GM19043 (cell line): ENCODE measurements around the gene SPATC1L.
"Not testable (repeated sequence)": the region's sequence is repeated elsewhere in the genome, so short reads cannot be mapped to it uniquely, and the experiment has no call there.

Experiments
- ATAC-seq: cut with Tn5 transposase; IDR thresholded peaks from one replicate; pipeline ENCODE4 v1.9.1; 2021; ENCODE audit warnings: low read depth; ENCODE audit not compliant: unreplicated experiment

SPATC1L gene

DNA sequence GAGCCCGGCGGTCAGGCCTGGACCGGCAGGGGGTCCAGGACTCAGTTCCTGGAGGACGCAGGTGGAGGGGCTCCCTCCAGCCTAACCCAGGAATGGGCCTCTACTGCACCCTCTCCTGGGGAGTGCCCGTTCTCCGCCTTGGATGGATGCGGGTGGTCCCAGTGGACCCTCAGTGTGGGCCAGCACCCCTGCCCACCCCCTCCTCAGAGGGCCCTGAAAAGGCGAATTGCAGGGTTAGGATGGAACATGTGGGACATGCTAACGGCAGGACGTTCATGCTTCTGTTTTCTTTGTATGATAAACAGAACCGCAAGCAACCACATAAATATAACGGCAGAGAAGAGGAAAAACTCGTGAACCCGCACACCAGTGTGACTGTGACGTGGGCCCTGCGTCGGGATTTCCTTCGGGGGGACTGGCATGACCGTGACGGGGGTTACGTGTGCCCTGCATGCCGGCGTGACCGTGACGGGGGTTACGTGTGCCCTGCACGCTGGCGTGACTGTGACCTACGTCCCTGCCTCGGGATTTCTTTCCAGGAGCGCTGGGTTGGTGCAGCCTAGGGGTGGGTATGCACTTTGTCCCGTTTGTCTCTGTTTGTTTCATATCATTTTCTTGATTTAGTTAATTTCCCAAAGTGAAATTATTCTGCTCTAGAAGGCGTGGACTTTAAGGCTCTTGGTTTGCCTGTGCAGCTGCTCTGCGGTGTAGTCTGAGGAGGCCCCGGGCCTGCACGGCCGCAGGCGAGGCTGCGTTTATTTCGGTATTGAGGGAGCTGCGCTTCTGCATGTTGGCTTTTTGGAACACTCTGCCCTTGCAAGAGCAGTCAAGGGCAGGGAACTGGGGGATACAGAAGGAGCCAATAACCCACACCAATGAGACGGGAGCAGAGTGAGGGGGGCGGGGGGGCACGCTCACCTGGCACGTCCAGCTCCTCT, 32.0 kb downstream of the SPATC1L start:
- ATAC-seq: no peak

DNA sequence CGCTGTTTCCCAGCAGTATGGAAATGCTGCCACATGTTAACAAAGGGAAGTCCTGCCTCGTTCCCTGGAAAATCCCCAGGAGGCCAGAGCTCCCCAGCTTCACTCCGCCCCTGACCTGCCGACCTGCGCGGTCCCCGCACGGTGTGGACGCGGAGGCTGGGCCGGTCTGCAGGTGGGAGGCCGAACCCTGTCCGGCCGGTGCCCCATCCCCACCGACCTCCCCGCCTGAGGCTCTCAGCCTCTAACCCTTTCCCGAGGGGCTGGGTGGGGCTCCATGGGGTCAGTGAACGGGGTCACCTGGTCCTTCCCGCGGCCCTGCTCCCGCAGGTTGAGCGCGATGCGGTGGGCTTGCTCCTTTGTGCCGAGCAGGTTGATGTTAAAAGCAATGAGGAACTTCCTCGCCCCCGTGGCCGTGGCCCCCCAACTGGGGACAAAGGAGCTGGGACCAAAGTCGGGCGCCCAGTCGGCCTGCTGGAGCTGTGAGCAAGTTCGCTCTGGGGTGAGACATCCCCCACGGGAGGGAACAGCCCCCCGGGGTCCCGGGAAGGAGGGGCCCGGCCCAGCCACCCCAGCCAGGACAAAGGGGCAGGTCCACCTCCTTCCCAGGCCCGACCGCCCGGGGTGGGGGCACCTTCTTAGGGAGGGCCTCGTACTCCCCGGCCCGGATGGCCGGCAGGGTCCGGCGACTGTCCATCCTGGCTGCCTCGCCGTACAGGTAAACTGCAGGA, 32.8 kb downstream of the SPATC1L start:
- ATAC-seq: no peak

DNA sequence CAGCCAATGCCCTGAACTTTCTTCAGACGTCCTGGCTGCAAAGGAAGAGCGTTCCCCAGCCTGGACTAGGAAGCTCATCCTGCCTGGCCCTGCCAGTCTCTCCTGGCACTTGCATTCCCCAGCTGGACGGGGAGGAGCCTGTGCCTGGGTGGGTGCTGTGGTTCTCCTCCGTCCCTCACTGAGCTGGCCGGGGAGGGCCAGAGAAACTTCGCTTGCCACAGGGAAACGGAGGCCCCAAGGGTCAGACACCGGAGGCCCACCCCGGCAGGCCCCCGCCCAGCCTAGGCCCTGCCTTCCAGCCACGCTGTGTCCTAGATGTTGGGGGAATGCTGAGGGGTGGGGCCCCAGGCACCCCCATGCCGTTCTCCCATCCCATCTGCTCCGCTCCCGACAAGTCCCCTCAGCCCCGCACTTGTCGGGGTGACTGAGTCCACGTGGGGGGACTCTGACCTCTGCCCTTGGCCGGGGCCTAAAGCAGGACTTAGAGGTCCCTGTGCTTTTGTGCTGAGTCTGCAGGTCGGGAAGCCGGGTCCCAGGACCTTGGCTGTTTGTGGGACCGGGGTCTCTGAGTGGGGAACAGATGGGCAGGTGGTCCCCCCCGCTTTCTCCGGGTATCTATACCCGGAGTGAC, 33.7 kb downstream of the SPATC1L start:
- ATAC-seq: no peak

DNA sequence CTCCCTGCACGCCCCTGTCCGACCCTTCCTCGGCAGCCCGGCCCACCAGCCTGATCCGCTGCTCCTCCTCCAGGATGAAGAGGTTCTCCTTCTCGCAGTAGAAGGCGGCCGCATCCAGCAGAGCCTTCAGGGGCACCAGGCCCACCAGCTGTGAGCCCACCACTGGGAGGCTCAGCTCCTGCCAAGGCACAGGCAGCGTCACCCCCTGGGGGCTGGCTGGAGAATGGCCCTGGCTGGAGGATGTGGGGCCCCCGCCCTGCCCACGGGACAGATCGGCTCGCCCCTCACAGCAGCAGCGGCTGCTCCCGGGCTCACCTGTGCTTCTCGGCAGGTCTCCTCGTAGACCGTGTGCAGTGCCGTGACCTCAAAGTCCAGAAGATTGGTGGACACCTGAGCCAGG, 34.2 kb downstream of the SPATC1L start:
- no peak for ATAC-seq

DNA sequence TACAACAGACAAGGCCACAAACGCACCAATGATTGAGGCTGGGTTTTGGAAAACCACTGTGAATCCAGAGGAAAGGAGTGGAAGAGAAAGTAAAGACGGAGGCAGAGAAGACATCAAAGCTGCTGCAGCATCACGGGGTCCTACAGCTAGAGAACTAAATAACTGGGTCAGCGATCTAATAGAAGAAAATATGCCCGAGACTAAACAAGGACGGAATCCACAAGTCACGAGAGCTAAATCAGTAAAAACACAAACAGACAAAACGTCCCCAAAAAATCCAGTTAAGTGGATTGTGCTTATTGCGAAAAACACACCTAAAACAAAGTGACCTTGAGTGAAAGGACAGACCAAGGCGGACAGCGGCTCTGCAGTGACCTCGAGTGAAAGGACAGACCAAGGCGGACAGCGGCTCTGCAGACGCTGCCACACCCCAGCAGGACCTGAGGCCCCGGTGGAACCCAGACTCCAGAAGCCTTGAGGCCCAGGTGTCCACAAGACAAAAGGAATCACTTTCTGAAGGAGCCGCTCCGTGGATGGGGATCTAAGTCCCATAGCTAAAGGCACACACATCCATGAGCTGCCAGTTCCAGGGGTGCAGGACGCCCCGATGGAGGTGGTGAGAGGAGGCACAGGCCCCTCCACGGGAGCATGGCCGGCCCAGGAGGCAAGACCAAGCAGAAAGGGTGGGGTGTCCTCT, 34.9 kb downstream of the SPATC1L start:
- ATAC-seq: no peak

DNA sequence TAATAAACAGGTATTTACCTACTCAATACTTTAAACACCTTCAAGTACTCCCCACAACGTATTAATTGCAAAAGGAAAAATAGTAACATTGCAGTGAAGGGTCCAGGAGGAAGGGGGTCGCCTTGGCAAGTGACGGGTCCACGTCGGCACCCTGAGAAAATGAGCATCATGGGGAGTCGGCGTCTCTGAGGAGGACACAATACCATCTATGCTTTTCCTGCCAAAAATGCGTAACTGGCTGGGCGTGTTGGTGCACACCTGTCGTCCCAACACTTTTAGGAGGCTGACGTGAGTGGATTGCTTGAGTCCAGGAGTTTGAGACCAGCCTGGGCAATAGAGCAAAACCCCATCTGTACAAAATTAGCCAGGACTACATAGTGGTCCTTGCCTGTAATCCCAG, 36.2 kb downstream of the SPATC1L start:
- ATAC-seq: no peak

DNA sequence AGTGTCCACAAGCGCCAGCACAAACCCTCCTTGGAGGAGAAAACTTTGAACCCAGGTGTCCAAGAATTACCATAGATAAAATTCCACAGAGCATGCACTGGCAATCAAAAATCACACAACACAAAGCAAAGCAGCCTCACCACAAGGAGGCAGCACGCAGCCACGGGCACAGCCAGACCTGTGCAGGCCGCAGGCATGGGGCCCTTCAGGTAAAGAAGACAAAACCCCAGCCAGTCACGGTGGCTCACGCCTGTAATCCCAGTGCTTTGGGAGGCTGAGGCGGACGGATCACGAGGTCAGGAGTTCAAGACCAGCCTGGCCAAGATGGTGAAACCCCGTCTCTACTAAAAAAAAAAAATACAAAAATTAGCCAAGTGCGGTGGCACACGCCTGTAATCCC, 36.8 kb downstream of the SPATC1L start:
- ATAC-seq: not testable (repeated sequence)

DNA sequence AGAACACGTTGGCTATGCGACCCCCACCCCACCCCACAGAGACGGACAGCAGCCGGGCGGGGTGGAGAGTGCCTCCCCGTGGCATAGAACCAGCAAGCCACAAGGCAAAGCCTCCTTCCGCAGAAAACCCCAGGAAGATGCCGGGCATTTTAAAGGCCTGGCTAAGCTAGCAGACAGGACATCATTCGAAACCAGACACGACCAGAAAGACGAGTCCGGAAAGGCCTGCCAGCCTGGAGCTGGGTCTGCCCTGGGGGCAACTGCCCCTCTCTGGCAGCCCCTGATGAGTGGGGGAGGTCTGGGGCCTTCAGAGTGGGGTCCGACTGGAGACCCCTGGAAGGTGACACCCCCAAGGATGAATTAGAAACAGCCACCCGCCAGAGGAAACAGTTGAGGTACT, 37.4 kb downstream of the SPATC1L start:
- ATAC-seq: no peak

DNA sequence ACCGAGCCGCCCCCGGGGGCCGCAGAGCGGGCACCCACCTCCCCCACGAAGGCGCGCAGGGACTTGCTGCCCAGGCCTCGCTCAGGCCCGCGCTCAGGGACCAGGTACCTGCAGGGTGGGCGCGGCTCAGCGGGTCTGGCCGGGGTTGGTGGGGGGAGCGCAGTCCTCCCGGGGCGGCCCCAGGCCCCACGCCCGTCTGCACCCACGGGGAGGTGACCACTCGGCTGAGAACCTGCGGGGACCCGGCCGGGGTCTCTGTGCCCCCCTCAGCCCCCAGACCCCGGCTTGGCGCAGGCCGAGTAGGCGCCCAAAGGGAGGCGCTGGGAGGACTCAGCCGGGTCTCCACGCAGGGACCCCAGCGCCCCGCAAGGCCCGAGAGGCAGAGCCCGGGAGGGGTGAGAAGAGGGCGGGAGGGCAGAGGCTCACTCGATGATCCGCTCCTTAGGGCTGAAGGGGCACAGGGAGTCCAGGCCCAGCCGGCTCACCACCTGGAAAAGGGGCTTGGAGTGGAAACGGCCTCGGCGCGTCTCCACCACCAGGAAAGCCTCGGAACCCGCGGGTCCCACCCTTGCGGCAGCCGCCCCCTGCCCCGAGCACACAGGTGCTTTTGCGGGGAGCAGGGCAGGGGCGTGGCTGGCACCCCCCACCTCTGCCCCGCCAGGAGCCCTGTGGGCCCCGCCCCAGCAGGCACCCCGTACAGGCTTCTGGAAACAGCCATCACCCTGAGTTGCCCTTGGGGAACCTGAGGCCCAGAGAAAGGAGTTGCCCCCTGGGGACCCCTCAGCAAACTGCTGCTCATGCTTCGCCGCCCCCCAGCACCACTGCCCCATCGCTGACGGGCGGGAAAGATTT, 38.2 kb downstream of the SPATC1L start:
- no peak for ATAC-seq

DNA sequence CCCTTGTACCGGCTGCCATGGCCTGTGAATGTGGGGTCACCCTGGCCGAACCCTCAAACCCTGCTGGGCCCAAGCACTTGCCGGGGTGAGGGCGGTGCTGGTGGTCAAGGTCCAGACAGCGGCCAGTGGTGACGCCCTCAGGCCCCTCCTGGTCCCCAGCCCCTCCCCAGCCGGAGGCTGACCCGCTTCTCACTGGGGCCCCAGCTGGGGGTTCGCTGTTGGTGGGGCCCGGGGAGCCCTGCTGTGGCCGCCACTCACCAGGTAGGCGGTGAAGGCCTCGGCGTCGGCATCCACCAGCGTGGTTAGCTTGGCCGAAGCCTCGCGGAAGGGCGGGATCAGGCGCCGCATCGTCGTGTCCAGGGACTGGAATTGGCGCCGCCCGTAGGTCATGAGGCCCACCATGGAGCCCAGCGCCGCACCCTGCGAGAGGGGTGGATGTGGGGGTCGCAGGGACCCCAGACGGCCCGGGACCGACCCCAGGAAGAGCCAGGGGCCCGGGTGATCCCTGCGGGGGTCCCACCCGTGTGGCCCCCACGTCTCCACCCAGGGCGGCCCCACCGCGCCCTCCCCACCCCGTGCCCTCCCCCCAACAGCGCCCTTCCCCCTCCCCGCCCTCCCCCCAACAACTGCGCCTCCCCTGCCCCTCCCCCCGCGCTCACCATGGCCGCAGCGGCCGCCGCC, 39.0 kb downstream of the SPATC1L start:
- no peak for ATAC-seq

DNA sequence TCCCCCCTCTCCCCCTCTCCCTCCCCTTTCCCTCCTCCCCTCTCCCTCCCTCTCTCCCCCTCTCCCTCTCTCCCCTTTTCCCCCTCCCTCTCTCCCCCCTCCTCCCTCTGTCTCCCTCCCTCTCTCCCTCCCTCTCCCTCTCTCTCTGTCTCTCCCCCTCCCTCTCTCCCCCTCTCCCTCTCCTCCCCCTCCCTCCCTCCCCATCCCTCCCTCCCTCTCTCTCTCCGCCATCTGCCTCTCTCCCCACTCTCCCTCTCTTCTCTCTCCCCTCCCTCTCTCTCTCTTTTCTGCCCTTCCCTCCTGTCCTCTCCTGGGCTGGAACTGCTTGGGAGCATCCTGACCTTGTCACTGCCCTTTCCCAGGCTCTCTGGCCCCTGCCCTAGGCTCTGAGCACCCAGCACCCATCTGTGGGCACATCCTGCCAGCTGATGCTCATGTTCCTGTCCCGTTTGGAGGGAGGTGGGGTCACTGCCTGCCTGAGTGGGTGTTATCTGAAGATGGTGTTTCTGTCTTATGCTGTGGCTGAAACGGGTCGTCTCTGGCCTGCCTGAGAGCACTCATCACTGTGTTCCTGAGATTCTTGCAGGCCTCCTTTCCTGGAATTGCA, 39.7 kb downstream of the SPATC1L start:
- ATAC-seq: no peak

DNA sequence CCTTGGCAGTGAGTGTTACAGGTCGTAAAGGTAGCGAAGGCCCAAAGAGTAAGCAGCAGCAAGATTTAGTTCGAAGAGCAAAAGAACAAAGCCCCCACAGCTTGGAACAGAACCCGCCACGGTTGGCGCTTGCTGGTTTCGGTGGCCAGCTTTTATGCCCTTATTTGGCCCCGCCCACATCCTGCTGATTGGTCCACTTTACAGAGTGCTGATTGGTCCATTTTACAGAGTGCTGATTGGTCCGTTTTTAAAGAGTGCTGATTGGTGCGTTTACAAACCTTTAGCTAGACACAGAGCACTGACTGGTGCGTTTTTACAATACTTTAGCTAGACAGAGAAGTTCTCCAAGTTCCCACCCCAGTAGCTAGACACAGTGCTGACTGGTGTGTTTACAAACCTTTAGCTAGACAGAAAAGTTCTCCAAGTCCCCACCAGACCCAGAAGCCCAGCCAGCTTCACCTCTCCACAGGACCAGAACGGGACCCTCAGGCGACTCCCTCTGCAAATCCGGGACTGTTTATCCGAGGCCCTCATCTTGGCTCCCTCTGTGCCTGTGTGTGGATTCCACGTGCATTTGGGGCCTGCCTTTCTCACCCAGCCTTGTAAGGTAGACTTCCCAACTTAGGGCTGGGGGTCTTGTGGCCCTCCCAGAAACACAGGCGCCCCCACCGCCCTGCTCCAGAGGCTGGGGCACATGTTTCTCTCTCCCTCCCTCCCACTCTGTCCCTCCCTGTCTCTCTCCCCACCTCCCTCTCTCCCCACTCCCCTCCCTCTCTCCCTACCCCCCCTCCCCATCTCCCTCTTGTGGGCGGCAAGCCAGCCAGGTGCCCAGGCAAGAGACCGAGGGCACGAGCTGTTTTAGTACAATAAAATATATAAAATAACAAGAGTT, 41.4 kb downstream of the SPATC1L start:
- ATAC-seq: no peak

DNA sequence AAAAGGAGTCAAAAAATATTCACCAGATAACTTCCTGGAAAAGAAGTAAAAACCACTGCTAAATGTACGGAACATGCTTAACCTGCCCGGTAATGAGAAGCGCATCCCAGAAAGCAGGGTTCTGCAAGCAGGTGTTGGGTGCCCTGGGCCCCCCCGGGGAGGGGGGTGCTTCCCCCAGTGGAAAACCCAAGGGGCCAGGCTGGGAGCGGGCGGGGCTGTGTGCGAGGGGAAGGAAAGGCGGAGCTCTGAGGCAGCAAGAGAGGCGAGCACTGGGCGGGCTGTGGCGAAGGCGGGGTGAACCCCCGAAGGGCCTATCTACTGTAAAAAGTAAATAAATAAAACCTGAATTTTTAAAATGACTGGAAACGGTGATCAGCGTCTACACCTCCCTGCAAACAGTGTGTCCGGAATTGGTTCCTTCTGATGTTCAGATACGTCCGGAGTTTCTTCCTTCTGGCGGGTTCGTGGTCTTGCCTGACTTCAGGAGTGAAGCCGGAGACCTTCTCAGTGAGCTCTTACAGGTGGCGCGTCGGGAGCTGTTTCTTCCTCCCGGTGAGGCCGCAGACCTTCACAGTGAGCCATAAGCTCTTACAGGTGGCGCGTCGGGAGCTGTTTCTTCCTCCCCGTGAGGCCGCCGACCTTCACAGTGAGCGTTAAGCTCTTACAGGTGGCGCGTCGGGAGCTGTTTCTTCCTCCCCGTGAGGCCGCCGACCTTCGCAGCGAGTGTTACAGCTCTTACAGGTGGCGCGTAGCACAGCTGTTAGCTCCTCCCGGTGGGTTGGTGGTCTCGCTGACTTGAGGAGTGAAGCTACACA, 42.3 kb downstream of the SPATC1L start:
- ATAC-seq: no peak

DNA sequence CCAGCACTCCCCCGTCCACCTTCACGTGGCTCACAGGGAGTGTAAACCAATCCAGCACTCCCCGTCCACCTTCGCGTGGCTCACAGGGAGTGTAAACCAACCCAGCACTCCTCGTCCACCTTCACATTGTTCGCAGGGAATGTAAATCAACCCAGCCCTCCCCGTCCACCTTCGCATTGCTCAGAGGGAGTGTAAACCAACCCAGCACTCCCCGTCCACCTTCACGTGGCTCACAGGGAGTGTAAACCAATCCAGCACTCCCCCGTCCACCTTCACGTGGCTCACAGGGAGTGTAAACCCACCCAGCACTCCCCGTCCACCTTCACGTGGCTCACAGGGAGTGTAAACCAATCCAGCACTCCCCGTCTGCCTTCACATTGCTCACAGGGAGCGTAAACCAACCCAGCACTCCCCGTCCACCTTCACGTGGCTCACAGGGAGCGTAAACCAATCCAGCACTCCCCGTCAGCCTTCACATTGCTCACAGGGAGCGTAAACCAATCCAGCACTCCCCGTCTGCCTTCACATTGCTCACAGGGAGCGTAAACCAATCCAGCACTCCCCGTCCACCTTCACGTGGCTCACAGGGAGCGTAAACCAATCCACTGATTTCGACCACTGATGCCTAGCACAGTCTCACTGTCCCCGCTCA, 43.8 kb downstream of the SPATC1L start:
- ATAC-seq: not testable (repeated sequence)

DNA sequence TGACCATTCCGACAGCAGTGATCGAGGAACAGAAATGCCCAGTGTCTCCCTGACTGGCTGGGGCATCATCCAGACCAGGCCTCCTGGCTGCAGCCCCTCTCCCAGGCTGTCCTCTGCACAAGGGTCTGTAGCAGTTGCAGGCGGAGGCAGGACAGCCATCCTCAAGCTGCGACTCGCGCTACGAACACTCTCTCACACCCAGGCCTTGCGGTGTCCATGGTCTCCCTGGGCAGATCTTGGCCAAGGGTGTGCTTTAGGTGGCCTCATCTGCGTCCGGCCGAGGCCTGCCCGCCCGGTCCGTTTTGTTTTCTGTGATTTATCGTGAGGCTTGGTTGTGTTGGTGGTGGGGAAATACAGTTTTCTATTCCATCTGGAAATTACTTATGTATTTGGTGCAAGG, 44.6 kb downstream of the SPATC1L start:
- ATAC-seq: no peak

DNA sequence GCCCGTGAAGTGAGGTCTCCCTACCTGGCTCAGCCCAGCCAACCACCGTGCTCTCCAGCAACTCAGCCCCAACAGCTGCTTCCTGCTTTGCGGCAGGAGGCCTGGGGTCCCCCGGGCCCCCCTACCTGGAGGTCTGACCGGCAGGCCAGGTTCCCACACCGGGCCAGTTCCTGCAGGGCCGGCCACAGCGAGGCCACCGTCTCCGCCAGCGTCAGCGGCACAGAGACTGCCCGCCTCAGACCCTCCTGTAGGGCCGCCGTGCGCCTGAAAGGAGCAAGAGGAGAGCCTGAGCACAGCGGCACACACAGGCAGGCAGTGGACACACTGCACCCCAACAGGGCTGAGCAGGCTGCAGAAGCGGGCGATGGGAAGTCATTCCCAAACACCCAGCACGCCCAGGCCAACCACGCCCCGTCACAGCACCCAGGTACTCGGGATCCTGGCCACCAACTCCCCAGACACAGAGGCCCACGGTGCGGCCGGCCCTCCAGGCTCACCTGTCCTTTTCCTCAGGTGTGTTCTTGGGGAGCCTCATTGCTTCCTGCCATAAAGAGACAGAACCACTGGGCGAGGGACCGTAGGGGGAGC, 45.8 kb downstream of the SPATC1L start:
- ATAC-seq: no peak
